Smooth muscle cell (in vitro differentiated cells): ENCODE results near the gene PRDX2. TPM values are rescaled to one million over a fixed set of nuclear protein-coding genes. Genes with fewer than 3 reads are reported as not detected.

Experiments
- DNase-seq: peaks from one replicate; lab custom pipeline; 2025; ENCODE audit not compliant: unreplicated experiment; lab: John Stamatoyannopoulos, UW
- H2AFZ ChIP-seq: fragments of 200-600 bp; sonication (generic); 2 replicates; pipeline ENCODE4 v1.6.0; 2016; ENCODE audit warnings: antibody characterized with exemption, low read depth, mild to moderate bottlenecking
- H3F3A ChIP-seq: fragments of 200-600 bp; sonication (generic); 2 replicates; pipeline ENCODE4 v1.6.0; 2017; ENCODE audit warnings: antibody characterized with exemption, low read depth
- H3K27ac ChIP-seq: fragments of 200-600 bp; sonication (generic); 2 replicates; pipeline ENCODE4 v1.5.1; 2016; ENCODE audit warnings: low read depth, mild to moderate bottlenecking
- H3K27me3 ChIP-seq: fragments of 200-600 bp; sonication (generic); 2 replicates; pipeline ENCODE4 v1.6.1; 2016; ENCODE audit warnings: low read depth, mild to moderate bottlenecking
- H3K36me3 ChIP-seq: fragments of 200-600 bp; sonication (generic); 2 replicates; pipeline ENCODE4 v1.5.1; 2016; ENCODE audit warnings: low read depth
- H3K4me1 ChIP-seq: fragments of 200-600 bp; sonication (generic); 2 replicates; pipeline ENCODE4 v1.5.1; 2016; ENCODE audit warnings: low read depth
- H3K4me2 ChIP-seq: fragments of 200-600 bp; sonication (generic); 2 replicates; pipeline ENCODE4 v1.6.0; 2016; ENCODE audit warnings: mild to moderate bottlenecking
- H3K4me3 ChIP-seq: fragments of 200-600 bp; sonication (generic); 2 replicates; pipeline ENCODE4 v1.5.1; 2016; ENCODE audit warnings: mild to moderate bottlenecking
- H3K79me2 ChIP-seq: fragments of 200-600 bp; sonication (generic); 2 replicates; pipeline ENCODE4 v1.6.0; 2016; ENCODE audit warnings: low read depth, mild to moderate bottlenecking
- H3K9ac ChIP-seq: fragments of 200-600 bp; sonication (generic); 2 replicates; pipeline ENCODE4 v1.6.0; 2016; ENCODE audit warnings: low read depth
- H3K9me3 ChIP-seq: fragments of 200-600 bp; sonication (generic); replicated peaks from 2 replicates; pipeline ENCODE4 v1.5.1; 2016; ENCODE audit warnings: low read depth
- H4K20me1 ChIP-seq: fragments of 200-600 bp; sonication (generic); 2 replicates; pipeline ENCODE4 v1.6.0; 2016; ENCODE audit warnings: low read depth
- WGBS: methylation state at CpG from one replicate; pipeline ENCODE4 v1.1.7; 2016; ENCODE audit warnings: low lambda C conversion rate; 5-methylcytosine and 5-hydroxymethylcytosine counted together
- polyA plus RNA-seq: library from polyadenylated mRNA; unstranded; fragments of >200 nt; fragmentation: Nextera tagmentation; extraction: Ambion mirVana; gene quantifications from 2 replicates; pipeline ENCODE4 v1.2.1, GENCODE V29; 2016
- total RNA-seq: library from RNA; depleted of rRNA; stranded (reverse); fragments of >200 nt; gene quantifications from 2 replicates; pipeline ENCODE4 v1.2.3, GENCODE V29; 2014
- TF ChIP-seq, protein P1 (sequence below): fragments of 200-600 bp; sonication (generic); IDR thresholded peaks from 2 replicates; pipeline ENCODE4 v1.5.1; 2017; ENCODE audit warnings: borderline replicate concordance, mild to moderate bottlenecking, antibody characterized with exemption; ENCODE audit not compliant: insufficient read depth, poor library complexity, severe bottlenecking

PRDX2 gene
- total and polyA plus RNA-seq, 2 experiments from 2014 or later = 371 to 400 TPM

DNA sequence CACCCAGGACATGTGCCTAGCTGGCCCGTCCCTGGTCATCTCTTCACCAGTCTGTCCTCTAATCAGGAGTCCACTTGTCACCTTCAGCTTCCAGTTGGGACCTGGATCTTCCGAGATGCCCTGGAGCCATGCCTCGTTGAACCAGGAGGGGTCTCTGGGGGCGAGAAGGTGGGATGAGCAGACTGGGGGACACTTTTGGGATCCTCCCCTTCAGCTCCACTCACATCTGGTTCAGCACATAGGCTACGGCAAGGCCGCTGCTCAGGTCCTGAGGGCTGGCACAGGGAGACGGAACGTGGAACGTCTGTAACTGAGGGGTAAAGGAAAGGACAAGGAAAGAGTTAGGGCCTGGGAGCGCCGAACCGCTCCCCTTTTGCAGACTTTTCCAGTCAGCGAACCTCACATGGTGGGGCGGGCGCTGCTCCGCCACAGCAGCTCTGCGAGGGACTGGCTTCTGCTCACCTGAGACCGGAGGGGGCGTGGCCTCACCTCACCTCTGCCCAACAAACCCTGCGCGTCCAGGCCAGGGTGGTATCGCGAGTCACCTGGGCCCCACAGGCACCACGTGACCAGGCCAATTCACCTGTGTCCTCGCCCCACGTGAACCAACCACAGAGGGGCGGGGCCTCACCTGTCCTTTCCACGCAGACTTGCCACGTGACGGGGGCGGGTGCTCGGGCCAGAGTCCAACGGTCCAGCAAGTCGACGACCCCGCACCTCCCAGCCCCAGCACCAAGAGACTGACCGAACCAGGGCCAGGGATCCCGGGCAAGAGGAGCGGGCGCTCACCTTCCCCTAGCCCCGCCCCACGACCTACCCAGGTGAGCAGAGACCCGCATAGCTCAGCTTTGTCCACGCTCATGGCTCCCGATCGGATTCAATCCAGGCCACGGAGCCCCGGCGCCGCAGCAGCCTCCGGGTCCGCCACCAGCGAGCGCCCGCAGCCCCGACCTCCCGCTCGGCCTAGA, 26.7 kb downstream of the PRDX2 start, which contains the start of gene HOOK2:
TSS of gene HOOK2 (minus strand) at position 965 of the 968 bp plus-strand sequence. CDS start at position 862, 103 bp downstream.
- peak within 1 kb of the TSS; percentile 39 for H2AFZ ChIP-seq
- H3K27ac ChIP-seq = peak within 1 kb of the TSS; percentile 51
- peaks cover 34% of the 10 kb centered on the region for H3F3A ChIP-seq
- no peaks in the 10 kb centered on the region for H3K27me3 ChIP-seq
- H3K4me3 ChIP-seq = peak within 1 kb of the TSS; percentile 66
- H3K79me2 ChIP-seq = peaks cover 6% of the 10 kb centered on the region
- TF ChIP-seq, protein P1, sequence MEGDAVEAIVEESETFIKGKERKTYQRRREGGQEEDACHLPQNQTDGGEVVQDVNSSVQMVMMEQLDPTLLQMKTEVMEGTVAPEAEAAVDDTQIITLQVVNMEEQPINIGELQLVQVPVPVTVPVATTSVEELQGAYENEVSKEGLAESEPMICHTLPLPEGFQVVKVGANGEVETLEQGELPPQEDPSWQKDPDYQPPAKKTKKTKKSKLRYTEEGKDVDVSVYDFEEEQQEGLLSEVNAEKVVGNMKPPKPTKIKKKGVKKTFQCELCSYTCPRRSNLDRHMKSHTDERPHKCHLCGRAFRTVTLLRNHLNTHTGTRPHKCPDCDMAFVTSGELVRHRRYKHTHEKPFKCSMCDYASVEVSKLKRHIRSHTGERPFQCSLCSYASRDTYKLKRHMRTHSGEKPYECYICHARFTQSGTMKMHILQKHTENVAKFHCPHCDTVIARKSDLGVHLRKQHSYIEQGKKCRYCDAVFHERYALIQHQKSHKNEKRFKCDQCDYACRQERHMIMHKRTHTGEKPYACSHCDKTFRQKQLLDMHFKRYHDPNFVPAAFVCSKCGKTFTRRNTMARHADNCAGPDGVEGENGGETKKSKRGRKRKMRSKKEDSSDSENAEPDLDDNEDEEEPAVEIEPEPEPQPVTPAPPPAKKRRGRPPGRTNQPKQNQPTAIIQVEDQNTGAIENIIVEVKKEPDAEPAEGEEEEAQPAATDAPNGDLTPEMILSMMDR = no peak
- no peaks in the 10 kb centered on the region for H3K36me3 ChIP-seq
- no peak for DNase-seq
- peak within 1 kb of the TSS; percentile 94 for H3K4me2 ChIP-seq
- 20% methylated on average over 40 of the region's 58 CpGs for WGBS
- peaks cover 19% of the 10 kb centered on the region for H3K4me1 ChIP-seq
- no peaks in the 10 kb centered on the region for H3K9me3 ChIP-seq
- H3K9ac ChIP-seq = peak within 1 kb of the TSS; percentile 70
- H4K20me1 ChIP-seq = no peaks in the 10 kb centered on the region

DNA sequence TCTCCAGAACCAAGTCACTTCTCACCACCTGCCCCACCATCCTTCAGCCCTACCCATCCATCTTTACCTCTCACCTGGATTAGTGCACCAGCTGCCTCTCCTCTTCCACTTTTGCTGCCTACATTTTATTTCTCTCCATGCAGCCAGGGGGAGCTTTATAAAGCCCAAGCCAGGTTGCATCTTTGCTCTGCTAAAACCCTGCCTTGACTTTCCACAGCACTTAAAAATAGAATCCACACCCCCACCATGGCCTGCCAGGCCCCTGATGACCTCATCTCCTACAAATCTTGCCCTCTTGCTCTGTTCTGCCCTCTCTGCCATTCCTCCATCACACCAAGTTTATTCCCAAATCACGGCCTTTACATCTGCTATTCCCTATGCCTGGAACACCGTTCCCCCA, 28.0 kb downstream of the PRDX2 start:
- Histone ChIP-seq H3K27me3 (no peaks in the 10 kb centered on the region), H3K9me3 (no peaks in the 10 kb centered on the region), H3K4me3 (no peak overlapping the region), H3K36me3 (no peaks in the 10 kb centered on the region), H3K27ac (peak overlapping the region; percentile 15), H3K79me2 (peaks cover 6% of the 10 kb centered on the region), H3K4me2 (peak overlapping the region; percentile 36), H3F3A (peaks cover 23% of the 10 kb centered on the region), H2AFZ (no peak overlapping the region), H3K9ac (no peak overlapping the region), H3K4me1 (peaks cover 14% of the 10 kb centered on the region), H4K20me1 (no peaks in the 10 kb centered on the region)
- DNase-seq = no peak
- TF ChIP-seq, protein P1 = peak; percentile 25
- WGBS = 70% methylated on average over 2 of the region's 2 CpGs

DNA sequence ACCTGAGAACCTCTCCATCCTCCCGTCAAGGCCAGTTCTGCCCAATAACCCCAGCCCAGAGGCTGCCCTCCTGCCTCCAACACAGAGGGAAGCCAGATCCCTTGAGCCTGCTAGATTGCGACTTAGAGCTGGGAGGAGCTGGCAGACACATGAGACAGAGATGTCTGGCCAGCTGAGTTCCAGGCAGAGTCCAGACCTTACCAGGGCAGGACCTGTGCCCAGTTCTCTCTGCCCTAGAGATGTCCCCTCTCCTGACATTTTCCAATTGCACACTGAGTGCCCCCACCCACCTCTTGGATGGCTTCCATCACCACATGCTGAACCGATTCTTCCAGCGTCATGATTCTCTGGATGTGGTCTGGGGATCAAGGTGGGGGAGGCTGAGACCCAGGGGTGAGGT, 29.3 kb downstream of the PRDX2 start:
- Histone ChIP-seq H3K4me2 (no peak overlapping the region), H3K9me3 (no peaks in the 10 kb centered on the region), H4K20me1 (no peaks in the 10 kb centered on the region), H3K36me3 (no peaks in the 10 kb centered on the region), H3K79me2 (peaks cover 6% of the 10 kb centered on the region), H3F3A (peaks cover 18% of the 10 kb centered on the region), H3K9ac (no peak overlapping the region), H3K4me1 (peaks cover 12% of the 10 kb centered on the region), H3K27me3 (no peaks in the 10 kb centered on the region), H3K27ac (no peak overlapping the region), H2AFZ (no peak overlapping the region), H3K4me3 (no peak overlapping the region)
- TF ChIP-seq, protein P1 = no peak
- WGBS = 88% methylated on average over 4 of the region's 4 CpGs
- DNase-seq = no peak
